LNCAP (cell line): Measurements from ENCODE around the gene TES.

Experiments
- TF ChIP-seq, protein P1 (sequence below): fragments of 450-650 bp; IDR thresholded peaks from 2 replicates; pipeline ENCODE4 v1.5.1; 2017; ENCODE audit warnings: mild to moderate bottlenecking

TES gene

DNA sequence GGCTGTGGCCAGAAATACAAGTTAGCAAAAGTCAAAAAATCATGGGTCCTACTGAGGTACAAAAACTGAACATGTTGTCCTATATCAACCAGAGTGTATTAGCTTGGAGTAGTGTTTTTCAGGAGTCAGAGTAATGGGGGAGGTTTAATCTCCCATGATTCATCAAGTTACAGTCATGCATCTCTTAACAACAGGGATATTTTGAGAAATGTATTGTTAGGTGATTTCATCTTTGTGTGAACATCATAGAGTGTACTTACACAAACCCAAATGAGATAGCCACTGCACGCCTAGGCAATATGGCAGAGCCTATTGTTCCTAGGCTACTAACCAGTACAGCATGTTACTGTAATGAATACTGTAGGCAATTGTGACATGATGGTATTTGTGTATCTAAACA is 14.9 kb upstream of the TES start:
- TF ChIP-seq, protein P1, sequence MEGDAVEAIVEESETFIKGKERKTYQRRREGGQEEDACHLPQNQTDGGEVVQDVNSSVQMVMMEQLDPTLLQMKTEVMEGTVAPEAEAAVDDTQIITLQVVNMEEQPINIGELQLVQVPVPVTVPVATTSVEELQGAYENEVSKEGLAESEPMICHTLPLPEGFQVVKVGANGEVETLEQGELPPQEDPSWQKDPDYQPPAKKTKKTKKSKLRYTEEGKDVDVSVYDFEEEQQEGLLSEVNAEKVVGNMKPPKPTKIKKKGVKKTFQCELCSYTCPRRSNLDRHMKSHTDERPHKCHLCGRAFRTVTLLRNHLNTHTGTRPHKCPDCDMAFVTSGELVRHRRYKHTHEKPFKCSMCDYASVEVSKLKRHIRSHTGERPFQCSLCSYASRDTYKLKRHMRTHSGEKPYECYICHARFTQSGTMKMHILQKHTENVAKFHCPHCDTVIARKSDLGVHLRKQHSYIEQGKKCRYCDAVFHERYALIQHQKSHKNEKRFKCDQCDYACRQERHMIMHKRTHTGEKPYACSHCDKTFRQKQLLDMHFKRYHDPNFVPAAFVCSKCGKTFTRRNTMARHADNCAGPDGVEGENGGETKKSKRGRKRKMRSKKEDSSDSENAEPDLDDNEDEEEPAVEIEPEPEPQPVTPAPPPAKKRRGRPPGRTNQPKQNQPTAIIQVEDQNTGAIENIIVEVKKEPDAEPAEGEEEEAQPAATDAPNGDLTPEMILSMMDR = no peak

DNA sequence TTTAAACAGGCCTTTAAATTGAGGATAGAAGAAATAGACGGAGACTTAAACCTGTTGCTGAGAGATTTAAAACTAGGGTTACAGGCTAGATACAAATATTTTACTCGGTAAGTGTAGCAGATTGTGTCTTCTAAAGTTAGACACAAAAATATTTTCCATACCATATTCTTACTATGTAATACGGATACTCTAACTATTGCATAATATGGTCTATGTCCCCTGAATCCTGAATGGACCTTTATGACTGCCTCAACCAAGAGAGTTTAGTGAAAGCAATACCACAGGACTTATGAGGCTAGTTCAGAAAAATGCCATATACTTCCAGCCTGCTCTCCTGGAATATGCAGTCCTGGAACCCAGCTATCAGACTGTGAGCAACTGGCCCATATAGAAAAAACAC is 13.4 kb upstream of the TES start:
- TF ChIP-seq, protein P1 = no peak

- TF ChIP-seq, protein P1 = no peak
These were observed 13.0 kb upstream of the TES start for GRCh38 chr7:116197360-116197759.

DNA sequence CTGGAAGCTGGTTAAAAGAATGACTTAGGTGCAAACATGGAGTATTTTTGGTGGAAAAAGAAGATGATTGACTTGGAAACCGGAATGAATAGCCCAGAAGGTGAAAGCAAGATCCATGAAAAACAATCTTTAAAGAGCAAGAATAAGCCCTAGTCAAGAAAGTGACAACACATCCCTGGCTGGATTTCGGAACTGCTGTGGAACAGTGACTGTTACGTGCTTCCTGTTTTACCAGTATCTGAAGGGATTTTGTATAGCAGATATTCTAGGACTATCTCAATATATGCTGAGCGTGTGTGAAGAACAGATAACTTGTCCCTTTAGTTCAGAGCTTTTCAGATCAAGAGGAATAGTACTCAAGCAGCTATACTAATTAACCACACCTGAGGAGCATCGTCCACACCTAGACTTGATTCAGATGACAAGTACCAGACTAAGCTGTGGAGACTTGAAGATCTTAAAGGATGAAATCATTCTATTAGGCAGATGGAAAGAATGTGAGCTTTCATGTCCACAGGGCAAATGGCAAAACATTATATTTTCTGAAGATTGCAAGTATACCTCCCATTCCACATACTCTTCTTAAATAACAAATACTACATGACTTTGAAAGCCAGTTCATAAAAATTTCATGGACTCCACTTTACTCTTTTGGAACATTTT is 11.5 kb upstream of the TES start:
- TF ChIP-seq, protein P1 = no peak

DNA sequence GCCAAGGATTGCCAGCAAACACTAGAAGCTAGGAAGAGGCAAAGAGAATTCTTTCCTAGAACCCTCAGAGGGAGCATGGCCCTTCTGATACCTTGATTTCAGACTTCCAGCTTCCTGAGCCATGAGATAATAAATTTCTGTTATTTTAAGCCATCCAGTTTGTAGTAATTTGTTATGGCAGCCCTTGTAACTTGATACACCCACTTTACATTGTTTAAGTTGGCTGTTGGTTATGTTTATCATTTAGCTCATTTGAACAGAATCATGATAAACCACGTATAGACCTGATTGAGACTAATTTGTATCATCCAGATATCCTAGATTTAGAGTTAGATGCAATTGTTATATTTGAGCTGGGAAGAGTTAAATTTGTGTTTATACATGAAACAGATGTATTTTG is 9.4 kb upstream of the TES start:
- TF ChIP-seq, protein P1 = no peak

DNA sequence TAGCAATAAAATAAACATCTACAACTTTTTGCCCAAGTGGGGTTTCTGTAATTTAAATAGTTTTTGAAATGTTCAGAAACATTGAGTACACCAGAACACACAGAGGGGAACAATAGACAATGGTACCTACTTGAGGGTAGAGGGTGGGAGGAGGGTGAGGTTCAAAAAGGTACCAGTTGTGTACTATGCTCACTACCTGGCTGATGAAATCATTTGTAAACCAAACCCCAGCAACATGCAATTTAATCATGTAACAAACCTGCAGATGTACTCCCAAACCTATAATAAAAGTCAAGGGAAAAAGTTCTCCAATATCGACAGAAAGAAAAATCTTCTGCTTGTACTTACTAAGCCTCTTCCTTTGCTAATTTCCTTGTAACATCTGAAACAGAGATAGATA is 4.2 kb upstream of the TES start:
- TF ChIP-seq, protein P1 = no peak

DNA sequence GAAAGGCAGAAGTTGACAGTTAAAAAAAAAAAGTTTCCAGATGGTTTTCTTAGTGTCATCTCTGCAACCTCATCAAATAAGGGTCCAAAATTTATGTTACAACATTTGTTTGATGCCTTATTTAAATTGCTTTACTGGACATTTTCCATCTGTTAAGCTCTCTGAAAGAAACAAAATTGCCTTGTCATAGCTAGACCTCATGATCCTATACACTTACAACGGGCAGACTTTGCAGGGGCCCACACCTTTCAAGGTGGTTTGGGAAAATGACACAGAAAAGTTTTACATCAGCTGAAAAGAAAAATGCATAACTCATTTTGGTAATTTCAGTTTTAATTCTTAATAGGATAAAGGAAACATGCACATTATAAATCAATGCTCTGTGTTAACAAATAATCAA is 1.4 kb upstream of the TES start:
- TF ChIP-seq, protein P1 = no peak

GRCh38 chr7:116209561-116210070 is 723 bp upstream of the TES start:
- TF ChIP-seq, protein P1 = no peak
